ENCODE data around the gene USP14. TPM values are rescaled to one million over a fixed set of nuclear protein-coding genes. Genes with fewer than 3 reads are reported as not detected.

Gene USP14
- total RNA-seq, 2 donors from 2014 or later, result 79.3 to 86.9 TPM

DNA sequence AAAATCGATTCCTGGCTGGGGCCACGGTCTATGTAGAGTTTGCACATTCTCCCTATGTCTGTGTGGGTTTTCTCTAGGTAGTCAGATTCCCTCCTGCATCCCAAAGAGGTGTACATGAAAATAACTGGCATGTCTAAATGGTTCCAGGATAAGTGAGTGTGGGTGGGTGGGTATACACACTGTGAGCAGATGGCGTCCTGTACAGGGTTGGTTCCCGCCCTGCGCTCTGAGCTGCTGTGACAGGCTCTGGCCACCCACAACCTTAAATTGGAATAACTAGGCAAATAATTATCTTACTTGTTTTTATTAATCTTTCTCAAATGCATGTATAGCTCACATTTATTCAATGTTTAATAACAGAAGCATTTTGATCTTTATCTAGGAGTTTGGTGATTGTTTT, 93.2 kb downstream of the USP14 start:
- Mint-ChIP-seq H3K9me3 (no peaks in the 10 kb centered on the region), H3K27ac (no peak overlapping the region), H3K36me3 (peaks cover 24 to 26% of the 10 kb centered on the region in 2 donors)

DNA sequence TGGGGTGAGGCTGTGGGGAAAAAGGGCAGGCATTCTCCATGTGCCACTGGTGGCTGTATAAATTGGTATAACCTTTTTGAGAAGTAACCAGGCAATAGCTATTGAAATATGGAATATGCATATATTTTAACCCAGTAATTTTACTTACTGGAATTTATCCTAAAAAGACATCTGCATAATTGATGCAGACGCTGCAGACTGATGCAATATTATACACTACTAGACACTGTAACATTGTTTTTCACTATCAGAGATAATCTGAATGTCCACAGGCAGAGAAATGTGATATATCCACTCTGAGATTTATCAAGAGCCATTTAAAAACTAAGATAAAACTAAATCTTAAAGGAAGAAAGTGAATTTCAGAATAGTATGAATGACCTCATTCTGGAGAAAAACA, 94.8 kb downstream of the USP14 start:
- Mint-ChIP-seq H3K9me3 (no peaks in the 10 kb centered on the region), H3K27ac (no peak overlapping the region), H3K36me3 (peaks cover 27 to 33% of the 10 kb centered on the region in 2 donors)
- no peak for DNase-seq (ENCODE audit: low spot score in 2 of 2)
- no peak for ATAC-seq

More for the DNA sequence above, 93.2 kb downstream of the USP14 start:
- DNase-seq (ENCODE audit: low spot score in 2 of 2), result no peak
- ATAC-seq, result no peak

DNA sequence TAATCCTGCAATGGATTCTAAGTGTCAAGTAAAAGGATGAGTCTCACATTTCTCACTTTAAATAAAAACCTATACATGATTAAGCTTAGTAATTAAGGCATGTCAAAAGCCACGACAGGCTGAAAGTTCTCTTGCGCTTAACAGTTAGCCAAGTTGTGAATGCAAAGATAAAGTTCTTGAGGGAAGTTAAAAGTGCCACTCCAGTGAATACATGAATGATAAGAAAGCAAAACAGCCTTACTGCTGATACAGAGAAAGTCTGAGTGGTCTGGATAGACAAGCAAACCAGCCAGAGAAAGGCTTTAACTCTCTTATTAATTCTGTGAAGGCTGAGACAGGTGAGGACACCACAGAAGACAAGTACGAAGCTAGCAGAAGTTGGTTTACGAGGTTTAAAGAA, 96.8 kb downstream of the USP14 start:
- no peak for DNase-seq (ENCODE audit: low spot score in 2 of 2)
- peaks cover 21 to 37% of the 10 kb centered on the region in 2 donors for H3K36me3 Mint-ChIP-seq
- no peak overlapping the region for H3K27ac Mint-ChIP-seq
- H3K9me3 Mint-ChIP-seq, result no peaks in the 10 kb centered on the region
- no peak for ATAC-seq

DNA sequence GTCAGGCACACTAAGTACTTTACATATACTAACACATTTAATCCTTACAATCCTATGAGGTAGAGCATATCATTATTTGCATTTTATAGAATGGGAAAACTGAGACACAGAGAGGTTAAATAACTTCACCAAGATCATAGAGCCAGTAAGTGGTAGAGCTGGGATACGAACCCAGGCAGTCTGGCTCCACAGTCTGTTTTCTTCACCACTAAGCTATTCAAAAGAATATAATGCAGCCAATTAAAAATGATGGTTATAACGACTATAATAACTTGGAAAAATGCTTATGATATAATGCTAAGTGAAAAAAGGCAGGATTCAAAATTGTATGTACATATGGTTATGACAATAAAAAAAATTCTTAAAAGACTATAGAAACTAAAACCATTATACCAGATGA, 102.2 kb downstream of the USP14 start:
- H3K9me3 Mint-ChIP-seq, result no peaks in the 10 kb centered on the region
- DNase-seq (ENCODE audit: low spot score in 2 of 2), result no peak
- H3K27ac Mint-ChIP-seq, result no peak overlapping the region
- no peak for ATAC-seq
- H3K36me3 Mint-ChIP-seq, result peaks cover 18 to 30% of the 10 kb centered on the region in 2 donors

DNA sequence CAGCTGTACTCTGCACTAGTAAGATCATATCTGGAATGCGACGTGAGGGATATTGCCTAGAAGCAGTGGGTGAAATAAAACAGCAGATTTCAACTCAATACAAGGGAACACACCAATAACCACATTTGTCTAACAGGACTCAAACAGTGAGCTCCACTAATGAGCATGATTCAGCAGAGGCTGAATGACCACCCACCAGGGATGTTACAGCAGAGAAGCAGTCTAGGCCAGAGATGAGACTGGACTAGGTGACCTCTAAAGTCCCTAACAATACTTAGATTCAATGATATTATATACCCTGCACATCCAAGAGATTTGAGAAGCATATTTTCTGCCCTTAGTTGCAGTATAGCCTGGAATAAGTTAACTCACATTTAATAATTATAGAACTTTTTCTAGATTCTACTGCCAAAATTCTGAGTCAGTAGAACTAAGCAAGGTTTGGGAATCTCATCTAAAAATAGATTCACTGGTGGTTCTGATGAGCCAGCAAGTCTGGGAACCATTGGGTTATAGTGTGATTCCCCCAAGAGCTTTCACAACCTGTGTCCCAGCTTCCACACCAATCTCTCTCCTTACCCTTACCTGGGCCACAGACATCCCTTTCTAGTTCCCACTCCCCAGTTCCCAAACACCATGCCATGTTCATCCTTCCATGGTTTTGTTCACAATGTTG, 103.2 kb downstream of the USP14 start:
- Mint-ChIP-seq H3K36me3 (peaks cover 10 to 28% of the 10 kb centered on the region in 2 donors), H3K27ac (peak overlapping the region in 1 of 2 donors; percentile 5), H3K9me3 (no peaks in the 10 kb centered on the region)
- ATAC-seq (no peak), DNase-seq (ENCODE audit: low spot score in 2 of 2) (no peak)

Other genes with a start within 250 kb of the USP14 start
- not detected for gene TUBB8B, start 108.9 kb upstream of the USP14 start, total RNA-seq
- gene THOC1, start 109.5 kb downstream of the USP14 start, total RNA-seq, result 100 to 1,000 TPM in 1 of 2 donors, 10 to 100 TPM in 1; 84.6 to 107 TPM

Data from activated naive CD4-positive, alpha-beta T cell treated with anti-CD3 and anti-CD28 coated beads, Interleukin-2, amount 50 U/mL, for 72 hours (primary cell).